Measurements from ENCODE around the gene PLTP.

- TF ChIP-seq POLR2A (IDR thresholded peaks at IDR 0.05), result no peak
- TF ChIP-seq, protein P1, sequence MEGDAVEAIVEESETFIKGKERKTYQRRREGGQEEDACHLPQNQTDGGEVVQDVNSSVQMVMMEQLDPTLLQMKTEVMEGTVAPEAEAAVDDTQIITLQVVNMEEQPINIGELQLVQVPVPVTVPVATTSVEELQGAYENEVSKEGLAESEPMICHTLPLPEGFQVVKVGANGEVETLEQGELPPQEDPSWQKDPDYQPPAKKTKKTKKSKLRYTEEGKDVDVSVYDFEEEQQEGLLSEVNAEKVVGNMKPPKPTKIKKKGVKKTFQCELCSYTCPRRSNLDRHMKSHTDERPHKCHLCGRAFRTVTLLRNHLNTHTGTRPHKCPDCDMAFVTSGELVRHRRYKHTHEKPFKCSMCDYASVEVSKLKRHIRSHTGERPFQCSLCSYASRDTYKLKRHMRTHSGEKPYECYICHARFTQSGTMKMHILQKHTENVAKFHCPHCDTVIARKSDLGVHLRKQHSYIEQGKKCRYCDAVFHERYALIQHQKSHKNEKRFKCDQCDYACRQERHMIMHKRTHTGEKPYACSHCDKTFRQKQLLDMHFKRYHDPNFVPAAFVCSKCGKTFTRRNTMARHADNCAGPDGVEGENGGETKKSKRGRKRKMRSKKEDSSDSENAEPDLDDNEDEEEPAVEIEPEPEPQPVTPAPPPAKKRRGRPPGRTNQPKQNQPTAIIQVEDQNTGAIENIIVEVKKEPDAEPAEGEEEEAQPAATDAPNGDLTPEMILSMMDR (IDR thresholded peaks at IDR 0.05), result no peak
These were observed 35.3 kb upstream of the PLTP start for GRCh38 chr20:45947110-45947866.
